GM19438 (cell line): ENCODE measurements around the gene DBX1.
"Not testable (repeated sequence)": the region's sequence is repeated elsewhere in the genome, so short reads cannot be mapped to it uniquely, and the experiment has no call there.

ENCODE experiments used
- ATAC-seq: cut with Tn5 transposase; IDR thresholded peaks from one replicate; pipeline ENCODE4 v1.9.1; 2021; ENCODE audit warnings: low read depth; ENCODE audit not compliant: unreplicated experiment

Gene DBX1

DNA sequence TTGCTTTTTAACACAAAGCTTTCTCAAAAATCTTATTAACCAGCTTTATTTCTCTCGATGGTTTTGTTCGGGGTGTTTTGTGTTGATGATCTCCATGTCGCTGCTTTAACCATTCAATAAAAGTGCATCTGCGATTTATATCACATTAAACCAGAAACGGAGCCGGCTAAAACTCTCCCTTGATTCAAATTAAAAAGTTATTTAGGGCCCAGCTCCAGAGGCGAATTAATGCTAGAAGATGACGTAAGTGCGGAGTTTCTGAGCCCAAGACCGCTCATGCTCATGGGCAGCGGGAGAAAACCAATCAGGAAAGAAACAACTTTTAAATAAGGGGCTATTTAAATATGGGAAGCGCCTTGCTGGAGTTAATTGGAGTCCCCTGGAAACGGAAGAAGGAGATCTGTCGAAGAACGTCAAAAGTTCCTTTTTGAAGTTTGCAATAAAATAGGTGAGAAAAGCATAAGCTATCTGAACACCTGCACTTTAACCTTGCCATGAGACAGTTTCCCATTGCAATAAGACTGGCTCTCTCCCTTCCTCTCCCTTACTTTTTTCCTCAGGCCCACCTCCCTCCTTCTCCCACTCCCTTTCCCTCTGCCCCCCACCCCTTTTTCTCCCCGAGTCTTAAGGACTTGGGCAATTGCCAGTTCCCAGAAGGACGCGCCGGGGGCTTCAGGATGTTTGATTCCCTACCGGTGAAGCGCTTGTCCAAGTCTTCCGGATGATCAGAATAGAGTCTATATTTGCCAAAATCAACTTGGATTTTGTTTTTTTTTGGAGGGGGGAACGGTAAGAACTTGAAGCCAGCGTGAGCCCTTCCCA, 1.9 kb upstream of the DBX1 start:
- no peak for ATAC-seq

DNA sequence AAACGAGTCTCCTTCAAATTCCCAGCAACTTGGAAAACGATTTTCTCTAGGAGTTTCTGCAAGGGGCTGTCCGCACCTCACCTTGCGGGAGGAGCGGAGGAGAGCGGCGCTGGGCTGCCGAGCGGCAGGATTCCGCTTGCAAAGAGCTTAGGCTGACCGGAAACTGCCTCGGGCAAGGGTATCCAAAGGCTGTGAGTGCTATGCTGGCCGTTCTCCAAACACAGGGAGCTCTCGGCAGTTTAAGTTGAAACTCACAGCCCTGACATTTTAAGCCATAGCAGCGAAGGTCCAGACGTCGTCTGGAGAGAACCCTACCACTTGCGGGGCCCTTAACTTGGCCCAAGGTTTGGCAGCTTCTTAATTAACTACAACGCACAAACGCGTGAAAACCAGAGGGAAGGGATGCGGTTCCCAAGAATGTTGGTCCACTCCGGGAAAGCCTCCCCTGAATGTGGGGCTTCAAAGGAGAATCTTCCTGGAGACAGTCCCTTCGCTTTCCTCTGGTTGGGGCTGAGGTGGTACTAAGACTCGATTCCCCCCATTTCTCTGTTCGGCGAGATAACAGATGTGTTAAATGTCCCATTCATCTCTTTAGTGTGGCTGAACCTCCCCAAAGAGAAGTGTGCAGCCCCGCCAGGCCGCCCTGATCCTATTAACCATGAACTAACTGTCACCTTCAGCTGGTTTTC, 1.1 kb upstream of the DBX1 start:
- ATAC-seq = no peak

GRCh38 chr11:20159466-20160381, 551 bp downstream of the DBX1 start:
- ATAC-seq = no peak

- ATAC-seq = no peak
These were observed 1.5 kb downstream of the DBX1 start for GRCh38 chr11:20158597-20159257.

- ATAC-seq = no peak
These were observed 2.5 kb downstream of the DBX1 start for GRCh38 chr11:20157728-20158127.

- no peak for ATAC-seq
These were observed 3.2 kb downstream of the DBX1 start for GRCh38 chr11:20156876-20157613.

DNA sequence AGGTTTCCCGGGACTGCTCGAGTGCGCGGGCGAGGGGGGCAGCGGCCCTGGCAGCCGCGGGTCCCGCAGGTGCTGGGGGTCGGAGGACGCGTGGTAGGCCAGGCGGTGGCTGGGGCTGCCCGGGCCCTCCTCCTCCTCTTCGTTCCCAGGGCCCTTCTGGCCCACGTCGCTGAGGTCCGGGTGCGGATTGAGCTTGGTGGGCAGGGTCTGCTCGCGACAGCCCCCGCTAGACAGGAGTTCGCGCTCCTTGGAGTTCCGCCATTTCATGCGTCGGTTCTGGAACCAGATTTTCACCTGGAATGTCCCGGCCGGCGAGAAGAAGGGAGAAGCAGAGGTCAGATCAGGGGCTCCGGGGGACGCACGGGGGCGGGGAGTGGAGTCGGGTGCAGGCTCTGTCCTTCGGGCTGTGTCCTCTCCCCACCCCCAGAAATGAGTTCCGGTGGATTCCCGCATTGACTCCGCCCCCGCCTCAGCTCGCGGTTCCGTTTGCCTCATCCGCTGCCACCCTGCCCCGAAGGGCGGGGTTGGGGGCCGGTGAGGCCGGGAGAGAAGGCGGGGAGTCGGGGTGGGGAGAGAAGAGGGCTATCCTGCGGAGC, 3.9 kb downstream of the DBX1 start:
- no peak for ATAC-seq

GRCh38 chr11:20155683-20156279, 4.5 kb downstream of the DBX1 start:
- no peak for ATAC-seq

DNA sequence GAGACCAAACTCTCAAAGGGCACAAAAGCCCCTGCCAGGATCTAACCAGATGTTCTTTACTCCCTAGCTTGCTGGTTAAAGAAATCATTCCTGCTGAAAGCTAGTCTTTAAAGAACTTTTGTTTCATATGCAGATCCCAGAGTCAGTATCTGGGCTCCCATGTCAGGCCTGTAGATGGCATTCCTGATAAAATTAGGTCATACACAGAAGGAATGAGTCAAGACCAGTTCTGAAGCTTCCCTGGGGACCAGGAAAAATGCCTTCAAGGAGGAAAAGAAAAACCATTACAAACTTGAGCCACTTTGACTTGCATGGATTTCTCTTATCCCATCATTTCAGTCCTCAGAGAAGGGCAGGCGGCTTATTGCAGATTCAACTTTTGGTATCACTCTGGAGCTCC, 5.9 kb downstream of the DBX1 start:
- no peak for ATAC-seq

DNA sequence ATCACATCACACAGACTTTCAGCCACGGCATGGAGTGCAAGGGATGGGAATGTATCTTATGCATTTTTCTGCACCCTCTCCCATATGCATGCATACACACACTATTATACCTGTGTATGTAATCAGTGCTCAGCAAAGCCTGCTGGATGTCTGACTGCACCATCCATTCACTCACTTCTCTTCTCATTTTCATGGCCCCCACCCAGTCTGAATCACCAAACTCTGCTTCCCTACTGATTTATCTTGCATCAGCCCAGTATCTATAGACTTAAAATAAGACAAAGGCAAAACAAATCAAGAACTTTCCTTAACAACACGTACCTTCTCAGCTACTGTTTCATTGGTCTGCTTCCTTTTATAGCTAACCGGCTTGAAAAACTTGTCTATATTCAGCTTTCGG, 21.6 kb downstream of the DBX1 start:
- ATAC-seq = no peak

GRCh38 chr11:20137637-20138036, 22.6 kb downstream of the DBX1 start:
- no peak for ATAC-seq

GRCh38 chr11:20134991-20135736, 25.1 kb downstream of the DBX1 start:
- no peak for ATAC-seq

DNA sequence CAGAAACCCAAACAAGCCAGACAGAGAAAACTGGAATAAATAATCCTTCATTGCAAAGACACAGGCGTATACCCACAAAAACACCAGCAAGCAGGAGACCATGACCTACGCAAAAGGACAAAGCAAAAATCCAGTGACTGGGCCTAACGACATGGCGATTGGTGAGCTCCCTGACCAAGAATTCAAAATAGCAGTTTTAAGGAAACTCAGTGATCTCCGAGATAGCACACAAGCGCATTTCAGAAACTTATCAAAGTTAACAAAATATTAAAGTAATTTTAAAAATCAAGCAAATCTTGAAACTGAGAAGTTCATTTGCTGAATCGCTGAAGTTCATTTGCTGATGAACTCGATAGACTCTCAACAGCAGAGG, 27.6 kb downstream of the DBX1 start:
- ATAC-seq = no peak

GRCh38 chr11:20131788-20132666, 28.2 kb downstream of the DBX1 start:
- ATAC-seq = no peak

DNA sequence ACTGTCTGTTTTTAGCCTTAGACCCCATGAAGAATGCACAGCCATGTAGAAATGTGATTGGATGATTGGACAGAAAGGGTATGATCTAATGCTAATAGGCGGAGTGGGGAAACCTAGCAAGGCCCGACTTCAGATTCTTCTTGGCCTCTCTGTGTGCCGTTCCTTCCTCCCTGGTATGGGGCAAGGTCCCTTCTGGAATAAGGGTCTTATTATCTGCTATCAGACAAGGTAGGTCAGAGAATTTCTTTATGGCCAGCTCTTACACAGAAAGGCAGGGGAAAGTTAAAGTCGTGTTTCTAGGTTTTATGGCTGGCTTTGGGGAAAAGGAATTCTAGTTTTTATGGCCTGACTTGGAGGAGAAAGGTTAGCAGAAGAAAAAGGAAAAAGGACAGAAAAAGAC, 30.6 kb downstream of the DBX1 start:
- no peak for ATAC-seq

DNA sequence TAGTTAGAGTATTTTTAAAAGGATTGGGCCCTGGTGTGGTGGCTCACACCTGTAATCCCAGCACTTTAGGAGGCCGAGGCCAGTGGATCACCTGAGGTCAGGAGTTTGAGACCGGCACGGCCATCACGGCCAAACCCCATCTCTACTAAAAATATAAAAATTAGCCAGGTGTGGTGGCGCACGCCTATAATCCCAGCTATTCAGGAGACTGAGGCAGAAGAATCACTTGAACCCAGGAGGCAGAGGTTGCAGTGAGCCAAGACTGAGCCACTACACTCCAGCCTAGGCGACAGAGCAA, 31.8 kb downstream of the DBX1 start:
- ATAC-seq = not testable (repeated sequence)

GRCh38 chr11:20127671-20128527, 32.4 kb downstream of the DBX1 start:
- no peak for ATAC-seq
